ENCODE measurements around the gene MAP2K5.

Gene MAP2K5

DNA sequence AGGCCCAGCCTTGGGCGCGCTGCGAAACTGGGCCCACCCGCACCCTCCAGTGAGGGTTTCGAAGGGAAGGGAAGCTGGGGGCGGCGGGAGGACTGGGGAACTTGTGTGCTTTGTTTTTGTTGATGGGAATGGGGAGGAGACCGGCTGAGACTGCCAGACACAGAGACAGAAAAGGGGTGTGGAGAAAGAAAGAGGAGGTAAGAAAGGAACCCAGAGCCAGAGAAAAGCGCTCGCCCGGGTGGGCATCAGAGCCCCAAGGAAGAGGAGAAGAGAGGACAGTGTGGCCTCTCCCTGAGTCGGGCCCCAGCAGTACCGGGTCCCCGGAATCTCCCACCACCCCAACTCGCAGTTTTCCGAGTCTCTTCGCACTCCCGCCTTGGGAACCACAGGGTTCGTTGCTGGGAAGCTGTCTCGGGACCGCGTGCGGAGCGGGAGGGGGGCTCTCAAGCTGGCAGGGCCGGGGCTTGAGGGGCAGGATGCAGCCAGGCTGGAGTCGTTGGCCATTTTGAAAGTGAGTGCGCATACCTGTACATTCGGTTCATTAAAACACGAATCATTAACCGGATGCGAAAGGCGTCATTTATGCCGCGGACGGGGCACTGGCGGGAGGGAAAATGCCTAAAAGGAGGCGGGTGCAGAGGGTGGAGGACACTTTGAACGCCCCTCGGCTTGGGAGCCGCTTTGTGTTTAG, 285.9 kb downstream of the MAP2K5 start:
- peaks cover 53% of the 10 kb centered on the region for H3K36me3 ChIP-seq (ENCODE audit: insufficient read depth, low read length)
- TF ChIP-seq EZH2 (IDR thresholded peaks at IDR 0.05; ENCODE audit: borderline replicate concordance, low read length) = no peak
- TF ChIP-seq CTCF (IDR thresholded peaks at IDR 0.05; ENCODE audit: low read length) = no peak
- H3F3A ChIP-seq (ENCODE audit: insufficient read depth, low read length) = no peaks in the 10 kb centered on the region
- no peaks in the 10 kb centered on the region for H3K9me2 ChIP-seq (ENCODE audit: low read depth, low read length)
- H3K9ac ChIP-seq (ENCODE audit: low read length) = no peak overlapping the region
- H3K4me2 ChIP-seq (ENCODE audit: low read length) = no peak overlapping the region
- no peaks in the 10 kb centered on the region for H4K20me1 ChIP-seq (ENCODE audit: insufficient read depth, low read length)
- no peak overlapping the region for H3K4me3 ChIP-seq (ENCODE audit: low read depth, low read length, poor library complexity, severe bottlenecking)
- 0 out of 2 replicates have a peak, but pooled peaks cover 3% of the 10 kb centered on the region for H3K79me2 ChIP-seq (ENCODE audit: insufficient read depth, low read length)
- no peak overlapping the region for H2AFZ ChIP-seq (ENCODE audit: low read length)
- H3K9me3 ChIP-seq (ENCODE audit: low read length) = no peaks in the 10 kb centered on the region
- H3K27me3 ChIP-seq (ENCODE audit: insufficient read depth, low read length) = no peaks in the 10 kb centered on the region
- H3K27ac ChIP-seq (ENCODE audit: low read depth, low read length, poor library complexity, severe bottlenecking) = no peak overlapping the region
- peaks cover 25% of the 10 kb centered on the region for H3K4me1 ChIP-seq (ENCODE audit: insufficient read depth, low read length, severe bottlenecking)

DNA sequence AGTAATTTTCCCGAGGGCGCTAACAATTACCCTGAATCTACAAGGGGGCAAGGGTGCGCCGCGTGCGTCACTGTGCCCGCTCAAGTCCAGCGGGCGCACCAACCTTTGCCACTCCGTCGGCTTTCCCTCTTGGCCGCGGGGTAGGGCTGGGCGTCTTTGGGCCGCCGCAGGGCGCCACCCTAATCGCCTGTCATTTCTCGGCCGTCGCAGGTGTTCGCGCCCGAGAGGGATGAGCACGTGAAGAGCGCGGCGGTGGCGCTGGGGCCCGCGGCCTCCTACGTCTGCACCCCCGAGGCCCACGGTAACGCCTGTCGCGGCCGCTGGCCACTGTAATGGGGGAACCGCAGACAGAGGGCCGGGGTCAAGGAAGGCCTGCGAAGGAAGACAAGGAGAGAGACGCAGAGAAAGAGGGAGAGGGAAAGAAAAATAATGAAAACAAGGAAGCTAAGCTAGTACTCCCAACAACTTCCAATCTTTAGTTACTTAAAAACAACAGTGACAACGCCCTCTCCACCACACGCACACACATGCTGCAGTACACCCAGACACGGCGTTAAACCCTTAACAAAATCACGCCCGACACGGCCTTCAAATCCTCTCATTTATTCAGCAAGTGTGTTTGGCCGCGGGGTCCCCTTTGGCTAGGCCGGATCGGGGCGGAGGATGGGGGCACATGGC, 286.6 kb downstream of the MAP2K5 start:
- no peak for TF ChIP-seq CTCF (IDR thresholded peaks at IDR 0.05; ENCODE audit: low read length)
- 0 out of 2 replicates have a peak, but pooled peaks cover 3% of the 10 kb centered on the region for H3K79me2 ChIP-seq (ENCODE audit: insufficient read depth, low read length)
- H3K9me3 ChIP-seq (ENCODE audit: low read length) = no peaks in the 10 kb centered on the region
- no peak overlapping the region for H3K9ac ChIP-seq (ENCODE audit: low read length)
- H3K4me1 ChIP-seq (ENCODE audit: insufficient read depth, low read length, severe bottlenecking) = peaks cover 32% of the 10 kb centered on the region
- no peaks in the 10 kb centered on the region for H3K9me2 ChIP-seq (ENCODE audit: low read depth, low read length)
- H3K4me2 ChIP-seq (ENCODE audit: low read length) = no peak overlapping the region
- no peak overlapping the region for H2AFZ ChIP-seq (ENCODE audit: low read length)
- H4K20me1 ChIP-seq (ENCODE audit: insufficient read depth, low read length) = no peaks in the 10 kb centered on the region
- H3K27ac ChIP-seq (ENCODE audit: low read depth, low read length, poor library complexity, severe bottlenecking) = no peak overlapping the region
- H3F3A ChIP-seq (ENCODE audit: insufficient read depth, low read length) = no peaks in the 10 kb centered on the region
- H3K36me3 ChIP-seq (ENCODE audit: insufficient read depth, low read length) = peaks cover 53% of the 10 kb centered on the region
- no peak overlapping the region for H3K4me3 ChIP-seq (ENCODE audit: low read depth, low read length, poor library complexity, severe bottlenecking)
- H3K27me3 ChIP-seq (ENCODE audit: insufficient read depth, low read length) = no peaks in the 10 kb centered on the region

GRCh38 chr15:67829647-67830504, 287.4 kb downstream of the MAP2K5 start:
- H3K27ac ChIP-seq (ENCODE audit: low read depth, low read length, poor library complexity, severe bottlenecking) = peak overlapping the region; percentile 66
- no peak for TF ChIP-seq EZH2 (IDR thresholded peaks at IDR 0.05; ENCODE audit: borderline replicate concordance, low read length)

More at GRCh38 chr15:67829647-67830504, 287.4 kb downstream of the MAP2K5 start:
- Histone ChIP-seq H3F3A (ENCODE audit: insufficient read depth, low read length) (no peaks in the 10 kb centered on the region), H3K9me3 (ENCODE audit: low read length) (no peaks in the 10 kb centered on the region), H3K4me3 (ENCODE audit: low read depth, low read length, poor library complexity, severe bottlenecking) (no peak overlapping the region), H2AFZ (ENCODE audit: low read length) (no peak overlapping the region), H3K27me3 (ENCODE audit: insufficient read depth, low read length) (no peaks in the 10 kb centered on the region), H4K20me1 (ENCODE audit: insufficient read depth, low read length) (no peaks in the 10 kb centered on the region), H3K36me3 (ENCODE audit: insufficient read depth, low read length) (peaks cover 51% of the 10 kb centered on the region), H3K4me1 (ENCODE audit: insufficient read depth, low read length, severe bottlenecking) (peaks cover 33% of the 10 kb centered on the region), H3K79me2 (ENCODE audit: insufficient read depth, low read length) (0 out of 2 replicates have a peak, but pooled peaks cover 2% of the 10 kb centered on the region), H3K9me2 (ENCODE audit: low read depth, low read length) (no peaks in the 10 kb centered on the region), H3K9ac (ENCODE audit: low read length) (no peak overlapping the region), H3K4me2 (ENCODE audit: low read length) (no peak overlapping the region)

Data from OCI-LY1 (cell line).